ACHN (cell line): ENCODE data around the gene USP15.
A peak's percentile ranks its signal among the peaks of the same experiment; 100 is the strongest.
"Not testable (repeated sequence)": the region's sequence is repeated elsewhere in the genome, so short reads cannot be mapped to it uniquely, and the experiment has no call there.

Experiments used
- DNase-seq: peaks from one replicate; pipeline ENCODE4 v3.0.0-alpha.2; 2015
- in situ Hi-C: cut with HindIII; loops from 2 replicates; pipeline ENCODE4 v1.10.0; 2017; ENCODE audit warnings: low sequenced_read_pairs, low pct_ligation_motif_present, low pct_unique_long_range_greater_than_20kb

USP15 gene

GRCh38 chr12:62382526-62382925 is 122.3 kb downstream of the USP15 start:
- no peak for DNase-seq
- in situ Hi-C loops, result no loop called here

DNA sequence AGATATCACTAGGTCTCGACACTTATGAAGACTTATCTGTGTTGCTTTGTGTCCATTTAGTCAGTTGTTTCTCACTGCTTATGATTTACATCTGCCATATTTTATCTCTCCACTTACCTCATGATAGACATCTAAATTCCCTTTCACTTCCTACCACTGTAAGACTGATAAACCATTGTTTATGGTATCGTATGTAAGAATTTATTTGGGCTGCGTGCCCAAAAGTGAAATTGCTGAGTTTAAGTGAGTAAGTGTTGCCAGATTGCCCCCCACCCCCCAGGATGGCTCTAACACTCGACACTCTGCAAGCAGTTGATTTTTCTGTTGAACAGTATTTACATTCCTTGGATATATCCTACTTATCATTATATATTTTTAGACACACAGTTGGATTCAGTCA is 136.5 kb downstream of the USP15 start:
- in situ Hi-C loops, result no loop called here
- DNase-seq, result no peak

DNA sequence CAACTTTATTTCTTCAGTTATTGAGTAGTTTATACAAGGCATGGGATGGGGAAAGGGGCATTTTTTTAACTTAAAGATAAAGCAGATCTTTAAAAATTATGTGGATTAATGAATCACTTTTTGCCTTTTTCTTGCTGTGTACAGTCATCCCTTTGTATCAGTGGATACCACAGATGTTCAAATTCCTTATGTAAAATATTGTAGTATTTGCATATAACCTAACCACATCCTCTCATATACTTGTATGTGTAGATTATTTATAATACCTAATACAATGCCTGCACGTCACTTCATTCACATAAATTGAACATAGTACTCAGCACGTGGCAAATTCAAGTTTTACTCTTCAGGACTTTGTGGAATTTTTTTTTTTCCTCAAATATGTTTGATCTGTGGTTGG is 139.9 kb downstream of the USP15 start:
- no peak for DNase-seq
- in situ Hi-C loops, result no loop called here

GRCh38 chr12:62401631-62402030 is 141.4 kb downstream of the USP15 start:
- no peak for DNase-seq

DNA sequence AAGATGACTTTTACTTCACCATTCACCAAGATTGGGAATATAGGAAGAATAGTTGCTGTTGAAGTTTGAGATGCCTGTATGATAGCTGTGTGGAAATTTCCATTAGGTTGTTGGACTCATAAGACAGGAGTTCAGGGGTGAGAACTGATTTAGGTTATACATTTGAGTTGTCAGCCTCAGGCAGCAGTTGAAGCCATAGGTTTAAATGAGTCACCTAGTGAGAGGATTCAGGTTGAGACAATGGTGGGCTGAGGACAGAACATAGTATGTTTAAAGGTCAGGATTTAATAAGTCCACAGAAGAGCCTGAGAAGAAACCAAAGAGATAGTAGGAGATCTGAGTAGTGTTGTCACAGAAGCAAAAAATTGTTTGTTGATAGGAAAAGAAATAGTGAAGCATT is 142.8 kb downstream of the USP15 start:
- DNase-seq, result no peak

More at GRCh38 chr12:62401631-62402030, 141.4 kb downstream of the USP15 start:
- in situ Hi-C loops, result no loop called here

GRCh38 chr12:62407587-62407986 is 147.4 kb downstream of the USP15 start:
- no peak for DNase-seq

More for the DNA sequence above, 142.8 kb downstream of the USP15 start:
- in situ Hi-C loops, result no loop called here

GRCh38 chr12:62409068-62409467 is 148.9 kb downstream of the USP15 start:
- no peak for DNase-seq
- in situ Hi-C loops, result no loop called here

More at GRCh38 chr12:62407587-62407986, 147.4 kb downstream of the USP15 start:
- in situ Hi-C loops, result no loop called here

DNA sequence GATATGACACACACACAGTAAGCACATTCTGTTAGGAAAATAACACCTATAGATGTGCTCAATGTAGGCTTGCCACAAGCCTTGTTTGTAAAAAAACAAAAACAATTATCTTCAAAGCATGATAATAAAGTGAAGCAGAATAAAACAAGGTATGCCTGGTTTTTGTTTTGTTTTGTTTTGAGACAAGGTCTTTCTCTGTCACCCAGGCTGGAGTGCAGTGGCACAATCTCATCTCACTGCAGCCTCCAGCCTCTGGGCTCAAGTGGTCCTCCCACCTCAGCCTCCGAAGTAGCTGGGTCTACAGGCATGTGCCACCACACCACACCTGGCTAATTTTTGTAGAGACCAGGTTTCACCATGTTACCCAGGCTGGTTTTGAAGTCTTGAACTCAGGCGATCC is 154.0 kb downstream of the USP15 start:
- in situ Hi-C loops, result no loop called here
- DNase-seq, result no peak

DNA sequence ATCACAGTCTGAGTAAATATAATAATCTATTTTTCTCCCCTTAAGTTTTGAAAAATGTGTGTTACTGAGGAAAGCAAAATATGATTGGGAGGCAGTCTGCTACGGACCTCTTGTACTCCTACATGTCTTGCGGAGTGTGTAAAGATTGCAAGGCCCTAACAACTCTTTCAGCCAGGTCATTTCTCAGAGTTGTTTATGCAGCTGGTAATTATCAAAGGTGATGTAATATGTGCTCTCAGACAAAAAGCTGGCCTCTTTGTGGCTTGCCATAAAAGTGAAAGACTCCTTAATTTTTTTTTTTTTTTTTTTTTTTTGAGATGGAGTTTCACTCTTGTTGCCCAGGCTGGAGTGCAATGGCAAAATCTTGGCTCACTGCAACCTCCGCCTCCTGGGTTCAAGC is 165.9 kb downstream of the USP15 start:
- in situ Hi-C loops, result loop anchor here (25.0 kb wide), 1 partner anchor 361 kb away; no protein-coding TSS in a partner anchor
- no peak for DNase-seq

DNA sequence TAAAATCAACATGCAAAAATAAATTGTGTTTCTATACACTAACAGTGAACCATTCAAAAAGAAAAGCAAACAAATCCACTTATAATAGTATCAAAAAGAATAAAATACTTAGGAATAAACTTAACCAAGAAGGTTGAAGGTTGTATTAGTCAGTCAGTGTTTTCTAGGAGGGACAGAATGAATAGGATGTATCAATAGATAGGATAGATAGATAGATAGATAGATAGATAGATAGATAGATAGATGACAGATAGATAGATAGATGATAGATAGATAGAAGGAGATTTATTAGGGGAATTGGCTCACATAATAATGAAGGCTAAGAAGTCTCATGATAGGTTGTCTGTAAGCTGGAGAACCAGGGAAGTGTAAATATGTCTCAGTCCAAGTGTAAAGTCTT is 169.3 kb downstream of the USP15 start:
- DNase-seq, result no peak
- in situ Hi-C loops, result loop anchor here (25.0 kb wide), 1 partner anchor 358 kb away; no protein-coding TSS in a partner anchor

DNA sequence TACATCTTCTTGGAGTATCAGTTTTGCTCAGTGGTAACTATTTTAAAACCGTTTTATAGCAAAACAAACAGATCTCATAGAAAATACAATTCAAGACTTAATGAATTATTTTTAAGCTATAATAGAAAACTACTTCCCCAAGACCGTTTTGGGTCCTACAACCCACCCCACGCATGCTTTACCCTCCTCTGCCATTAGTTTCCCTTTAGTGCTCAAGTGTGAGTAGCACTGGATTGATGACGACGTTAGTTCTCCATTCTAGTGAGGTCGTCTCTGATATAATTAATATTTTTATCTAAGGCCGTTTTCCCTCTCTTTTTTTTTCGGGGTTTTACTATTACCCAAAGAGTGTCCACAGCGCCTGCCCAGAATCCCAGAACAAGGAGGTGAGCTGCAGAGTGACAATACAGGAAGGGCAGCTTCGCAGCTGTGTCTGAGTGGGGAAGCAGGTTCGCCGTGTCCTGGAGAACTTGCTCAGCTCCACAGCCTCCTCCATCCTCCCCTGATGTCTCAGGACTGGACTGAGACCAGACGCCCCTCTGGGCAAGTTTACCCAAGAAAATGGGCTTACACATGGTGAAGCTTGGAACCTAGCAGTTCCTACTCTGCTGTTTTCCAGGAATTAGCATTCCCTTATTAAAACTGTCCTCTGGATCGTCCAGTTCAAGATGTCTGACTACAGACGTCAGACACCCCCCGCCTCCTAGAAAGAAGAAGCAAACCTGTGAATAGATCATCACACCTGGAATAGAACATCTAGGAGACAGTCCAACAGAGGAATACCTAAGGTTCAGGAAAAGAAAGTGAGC is 174.5 kb downstream of the USP15 start:
- in situ Hi-C loops, result loop anchor here (25.0 kb wide), 1 partner anchor 353 kb away; no protein-coding TSS in a partner anchor

DNA sequence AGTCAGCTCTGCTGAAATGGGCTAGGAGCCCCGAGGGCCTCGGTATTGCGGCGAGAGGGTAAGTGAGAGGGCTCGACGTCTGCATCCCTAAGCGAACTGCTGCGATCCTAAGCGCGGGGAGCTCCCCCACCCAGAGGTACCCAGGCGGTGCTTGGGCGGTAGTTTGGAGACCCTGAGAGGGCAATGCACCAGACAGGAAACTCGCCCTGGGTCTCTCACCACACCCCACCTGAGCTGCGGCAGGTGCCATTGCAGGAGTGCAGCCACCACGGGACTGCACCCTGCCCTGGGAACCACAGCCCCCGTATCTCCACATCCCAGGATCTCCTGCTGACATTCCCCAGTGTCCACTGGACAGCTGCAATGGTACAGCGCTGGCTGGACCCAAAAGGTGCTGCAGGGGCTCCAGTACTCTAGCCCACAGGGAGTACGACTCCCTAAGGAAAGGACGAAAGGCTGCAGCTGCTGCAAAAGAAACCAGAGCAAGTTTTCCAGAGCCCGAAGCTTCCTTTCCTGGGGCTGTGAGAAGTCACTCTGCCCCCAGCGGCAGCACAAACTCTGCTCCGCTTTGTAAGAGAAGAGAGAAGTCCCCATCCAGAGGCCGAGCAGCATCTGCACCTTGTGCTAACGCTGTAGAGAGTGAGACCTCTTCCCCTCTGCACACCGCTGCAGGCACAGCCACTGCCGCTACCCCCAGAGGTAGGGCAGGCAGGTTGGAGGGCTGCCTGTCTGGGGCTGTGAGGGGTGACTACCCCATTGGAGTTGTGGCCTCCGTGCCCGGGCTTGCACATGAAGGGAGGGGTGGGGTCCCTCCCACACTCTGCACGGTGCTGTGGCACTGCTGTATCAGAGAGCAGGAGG is 175.3 kb downstream of the USP15 start:
- in situ Hi-C loops, result loop anchor here (25.0 kb wide), 1 partner anchor 352 kb away; no protein-coding TSS in a partner anchor
- peak; percentile 83 for DNase-seq

More for the DNA sequence above, 174.5 kb downstream of the USP15 start:
- peak; percentile 12 for DNase-seq

DNA sequence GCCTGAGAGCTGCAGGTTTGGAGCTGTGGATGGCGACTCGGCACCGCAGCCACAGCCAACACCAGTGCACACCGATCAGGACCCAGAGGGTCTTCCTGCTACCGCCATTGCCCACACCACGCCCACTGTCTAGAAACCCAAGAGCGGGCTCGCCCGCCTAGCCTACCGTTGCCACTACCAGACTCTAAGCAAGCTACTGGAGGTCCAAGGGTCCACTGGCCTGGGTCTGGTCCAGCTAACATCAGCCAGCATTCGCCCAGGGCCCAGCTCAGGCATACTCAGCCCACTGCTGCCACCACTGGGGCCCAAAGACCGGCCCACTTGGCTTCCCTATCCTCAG is 175.9 kb downstream of the USP15 start:
- no peak for DNase-seq
- in situ Hi-C loops, result loop anchor here (25.0 kb wide), 1 partner anchor 351 kb away; no protein-coding TSS in a partner anchor

GRCh38 chr12:62438098-62438692 is 178.0 kb downstream of the USP15 start:
- peak; percentile 73 for DNase-seq
- in situ Hi-C loops, result loop anchor here (25.0 kb wide), 1 partner anchor 349 kb away; no protein-coding TSS in a partner anchor

DNA sequence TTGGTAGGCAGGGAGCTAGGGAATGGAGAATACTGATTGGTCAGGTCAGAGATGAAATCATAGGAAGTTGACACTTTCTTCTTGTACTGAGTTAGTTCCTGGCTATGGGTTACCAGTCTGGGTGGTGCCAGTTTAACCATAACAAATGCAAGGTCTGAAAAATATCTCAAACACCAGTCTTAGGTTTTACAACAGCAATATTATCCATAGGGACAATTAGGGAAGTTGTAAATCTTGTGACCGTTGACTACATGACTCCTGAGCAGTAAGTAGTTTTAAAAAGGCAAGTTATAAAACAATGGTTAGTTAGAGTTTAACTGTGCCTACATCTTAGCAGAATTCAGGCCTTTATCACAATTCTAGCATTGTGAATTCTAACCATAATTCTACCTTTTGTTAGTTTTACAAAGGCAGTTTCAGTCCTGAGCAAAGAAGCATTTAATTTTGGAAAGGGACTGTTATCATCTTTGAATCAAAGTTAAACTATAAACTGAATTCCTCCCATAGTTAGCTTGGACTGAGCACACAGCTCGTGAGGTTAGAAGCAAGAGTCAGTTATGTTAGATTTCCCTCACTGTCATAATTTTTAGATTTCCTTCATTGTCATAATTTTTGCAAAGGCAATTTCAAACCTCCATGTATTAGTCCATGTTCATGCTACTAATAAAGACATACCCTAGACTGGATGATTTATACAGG is 186.7 kb downstream of the USP15 start:
- no peak for DNase-seq
- in situ Hi-C loops, result loop anchor here (25.0 kb wide), 1 partner anchor 340 kb away; no protein-coding TSS in a partner anchor

DNA sequence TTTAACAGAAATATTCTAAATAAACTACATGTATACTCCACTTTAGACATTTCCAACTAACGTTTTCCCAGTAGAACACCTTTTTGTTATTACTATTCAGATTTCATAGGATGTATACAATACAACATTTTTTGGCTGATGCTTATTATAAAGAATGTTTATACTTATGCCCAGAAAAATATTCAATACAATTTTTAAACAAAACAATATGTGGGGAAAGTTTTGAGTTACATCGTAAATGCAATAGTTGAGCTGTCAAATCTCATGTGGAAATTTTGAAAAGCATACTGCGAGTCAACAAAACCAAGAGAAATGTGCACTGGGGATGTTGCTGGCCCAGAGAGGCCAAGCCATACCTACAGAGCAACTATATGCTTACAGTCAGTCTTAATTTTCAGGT is 188.2 kb downstream of the USP15 start:
- in situ Hi-C loops, result loop anchor here (25.0 kb wide), 1 partner anchor 339 kb away; no protein-coding TSS in a partner anchor
- DNase-seq, result no peak

GRCh38 chr12:62455429-62455828 is 195.2 kb downstream of the USP15 start:
- DNase-seq, in situ Hi-C loops: not testable (repeated sequence)

DNA sequence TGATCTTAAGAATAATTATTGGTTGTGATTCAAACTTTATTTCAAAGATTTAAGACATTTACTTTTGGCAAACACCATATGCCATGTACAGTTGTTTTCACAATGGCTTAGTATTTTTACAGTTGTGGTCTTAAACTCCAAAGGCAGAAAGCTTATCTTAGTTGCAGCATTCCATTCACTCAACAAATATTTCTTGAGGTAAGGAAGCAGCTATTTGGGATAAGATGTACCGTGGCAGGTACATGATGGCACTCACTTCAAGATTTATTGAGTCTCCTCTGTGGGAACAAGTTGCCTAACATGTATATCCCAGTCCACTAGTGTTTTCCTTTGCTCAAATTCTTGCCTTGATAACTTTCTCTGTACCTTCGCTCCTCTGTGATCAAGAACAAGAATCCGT is 198.4 kb downstream of the USP15 start:
- in situ Hi-C loops, result no loop called here
- DNase-seq, result no peak
